SK-N-SH treated with all-trans-retinoic acid at 6 μM for 48 hours (cell line): ENCODE measurements around the gene OR10P1.

Experiments used
- GLIS3 ChIP-seq: fragments of 250-450 bp; sonication (Bioruptor Pico); IDR thresholded peaks from 2 replicates; pipeline ENCODE4 v1.5.0; 2020; ENCODE audit warnings: mild to moderate bottlenecking, moderate library complexity
- TCF4 ChIP-seq: fragments of 250-450 bp; sonication (Bioruptor Pico); IDR thresholded peaks from 2 replicates; pipeline ENCODE4 v1.8.0; 2021; ENCODE audit warnings: mild to moderate bottlenecking, moderate library complexity, borderline replicate concordance
- ZFP3 ChIP-seq: fragments of 250-450 bp; sonication (Bioruptor Pico); IDR thresholded peaks from 2 replicates; pipeline ENCODE4 v1.5.0; 2020; ENCODE audit warnings: mild to moderate bottlenecking, moderate library complexity
- ZFP30 ChIP-seq: fragments of 450-650 bp; formaldehyde crosslinking; IDR thresholded peaks from 2 replicates; pipeline ENCODE4 v1.5.0; 2022; ENCODE audit warnings: mild to moderate bottlenecking, moderate library complexity
- ZNF8 ChIP-seq: fragments of 450-650 bp; formaldehyde crosslinking; IDR thresholded peaks from 2 replicates; pipeline ENCODE4 v1.5.0; 2020; ENCODE audit warnings: mild to moderate bottlenecking, moderate library complexity

- no peak for TF ChIP-seq TCF4 (CRISPR knock-in tag)
- no peak for TF ChIP-seq GLIS3 (CRISPR knock-in tag)
- TF ChIP-seq ZFP30: no peak
- TF ChIP-seq ZFP3 (CRISPR knock-in tag): no peak
- TF ChIP-seq ZNF8 (CRISPR knock-in tag): no peak
These were observed 49.8 kb downstream of the OR10P1 start for GRCh38 chr12:55686366-55687010.
